Lower leg skin (tissue), 4 donors: ENCODE measurements around the gene PRSS8. TPM values are rescaled to one million over a fixed set of nuclear protein-coding genes. Genes with fewer than 3 reads are reported as not detected.

Source experiments
- DNase-seq, 2 donors: peaks; one replicate each; pipeline ENCODE4 v3.0.0-alpha.2; 2019; ENCODE audit warnings: low spot score in 2 of 2
- H3K4me3 ChIP-seq: fragments of 200-600 bp; sonication (generic); 2 replicates; pipeline ENCODE4 v1.5.1; 2017; ENCODE audit warnings: mild to moderate bottlenecking, low read depth; ENCODE audit not compliant: poor library complexity, severe bottlenecking
- POLR2A ChIP-seq, 2 donors: fragments of 450-650 bp; IDR thresholded peaks; one replicate each; pipeline ENCODE4 v1.6.1; 2016 to 2017; ENCODE audit warnings: antibody characterized with exemption in 2 of 2, mild to moderate bottlenecking in 1 of 2, moderate library complexity in 1 of 2
- WGBS, 2 donors: methylation state at CpG; one replicate each; pipeline ENCODE4 v1.1.5; 2018; 5-methylcytosine and 5-hydroxymethylcytosine counted together
- intact Hi-C: fragments of 100-400 bp; cut with DNase I; formaldehyde crosslinking; loops from one replicate; pipeline ENCODE4 v1.15.0; 2023; ENCODE audit warnings: low total_unique reads
- total RNA-seq, 4 donors: library from RNA; depleted of rRNA; stranded (reverse); fragments of >200 nt; gene quantifications; one replicate each; pipeline ENCODE4 v1.1.0, GENCODE V29; 2016
- TF ChIP-seq, protein P1 (sequence below), 3 donors: fragments of 450-650 bp; IDR thresholded peaks; one replicate each; pipeline ENCODE4 v1.5.1; 2016; ENCODE audit warnings: antibody characterized with exemption in 3 of 3, mild to moderate bottlenecking in 3 of 3, moderate library complexity in 2 of 3

Gene PRSS8
- total RNA-seq, 4 donors from 2014 or later = 147 to 223 (median 172) TPM

DNA sequence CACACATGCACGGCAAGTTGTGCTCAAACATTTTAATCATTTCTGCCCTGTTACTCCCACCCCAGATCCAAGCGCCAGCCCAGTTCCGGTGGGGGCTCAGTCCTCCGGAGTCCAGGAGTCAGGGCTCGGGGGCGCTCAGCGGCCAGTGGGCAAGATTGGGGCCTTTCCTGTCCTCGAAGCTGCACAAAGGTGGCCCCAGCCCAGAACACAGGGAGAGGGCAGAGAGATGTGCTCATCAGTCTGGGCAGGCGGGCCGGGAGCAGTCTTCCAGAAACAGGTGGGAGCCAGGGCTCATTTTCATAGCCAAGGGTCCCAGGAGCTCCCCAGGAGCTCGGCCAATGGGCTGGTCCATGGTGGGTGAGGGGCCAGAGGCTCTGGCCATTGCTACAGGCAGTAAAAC, 4.1 kb downstream of the PRSS8 start:
- no peak for TF ChIP-seq POLR2A (IDR thresholded peaks at IDR 0.05)
- TF ChIP-seq, protein P1, sequence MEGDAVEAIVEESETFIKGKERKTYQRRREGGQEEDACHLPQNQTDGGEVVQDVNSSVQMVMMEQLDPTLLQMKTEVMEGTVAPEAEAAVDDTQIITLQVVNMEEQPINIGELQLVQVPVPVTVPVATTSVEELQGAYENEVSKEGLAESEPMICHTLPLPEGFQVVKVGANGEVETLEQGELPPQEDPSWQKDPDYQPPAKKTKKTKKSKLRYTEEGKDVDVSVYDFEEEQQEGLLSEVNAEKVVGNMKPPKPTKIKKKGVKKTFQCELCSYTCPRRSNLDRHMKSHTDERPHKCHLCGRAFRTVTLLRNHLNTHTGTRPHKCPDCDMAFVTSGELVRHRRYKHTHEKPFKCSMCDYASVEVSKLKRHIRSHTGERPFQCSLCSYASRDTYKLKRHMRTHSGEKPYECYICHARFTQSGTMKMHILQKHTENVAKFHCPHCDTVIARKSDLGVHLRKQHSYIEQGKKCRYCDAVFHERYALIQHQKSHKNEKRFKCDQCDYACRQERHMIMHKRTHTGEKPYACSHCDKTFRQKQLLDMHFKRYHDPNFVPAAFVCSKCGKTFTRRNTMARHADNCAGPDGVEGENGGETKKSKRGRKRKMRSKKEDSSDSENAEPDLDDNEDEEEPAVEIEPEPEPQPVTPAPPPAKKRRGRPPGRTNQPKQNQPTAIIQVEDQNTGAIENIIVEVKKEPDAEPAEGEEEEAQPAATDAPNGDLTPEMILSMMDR (IDR thresholded peaks at IDR 0.05) = no peak
- intact Hi-C loops = no loop called here
- no peak for DNase-seq
- H3K4me3 ChIP-seq = no peak overlapping the region
- 59 to 67% methylated on average over 9 to 11 of the region's 11 CpGs for WGBS, 2 donors

DNA sequence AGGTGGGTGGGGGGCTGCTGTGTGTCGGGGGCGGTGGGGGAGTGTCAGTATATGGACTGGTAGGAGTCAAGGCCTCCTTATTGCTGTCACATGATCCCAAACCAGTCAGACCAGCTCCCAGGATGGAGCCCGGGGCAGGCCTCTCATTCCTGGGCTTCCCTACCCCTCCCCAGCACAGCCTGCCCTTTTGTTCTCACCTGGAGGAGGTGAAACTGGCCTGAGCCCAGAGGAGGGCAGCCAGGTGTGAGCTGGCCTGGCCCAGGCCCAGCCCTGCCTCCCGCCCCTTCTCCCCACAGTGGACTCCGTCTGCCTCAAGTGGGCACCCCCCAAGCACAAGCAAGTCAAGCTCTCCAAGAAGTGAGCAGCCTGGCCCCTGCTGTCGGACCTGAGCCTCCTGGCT, 4.6 kb downstream of the PRSS8 start:
- TF ChIP-seq, protein P1 (IDR thresholded peaks at IDR 0.05) = no peak
- TF ChIP-seq POLR2A (IDR thresholded peaks at IDR 0.05) = no peak
- H3K4me3 ChIP-seq = no peak overlapping the region
- intact Hi-C loops = no loop called here
- WGBS, 2 donors = 57 to 62% methylated on average over 4 to 6 of the region's 6 CpGs
- peak; percentile 74 to 91 for DNase-seq

DNA sequence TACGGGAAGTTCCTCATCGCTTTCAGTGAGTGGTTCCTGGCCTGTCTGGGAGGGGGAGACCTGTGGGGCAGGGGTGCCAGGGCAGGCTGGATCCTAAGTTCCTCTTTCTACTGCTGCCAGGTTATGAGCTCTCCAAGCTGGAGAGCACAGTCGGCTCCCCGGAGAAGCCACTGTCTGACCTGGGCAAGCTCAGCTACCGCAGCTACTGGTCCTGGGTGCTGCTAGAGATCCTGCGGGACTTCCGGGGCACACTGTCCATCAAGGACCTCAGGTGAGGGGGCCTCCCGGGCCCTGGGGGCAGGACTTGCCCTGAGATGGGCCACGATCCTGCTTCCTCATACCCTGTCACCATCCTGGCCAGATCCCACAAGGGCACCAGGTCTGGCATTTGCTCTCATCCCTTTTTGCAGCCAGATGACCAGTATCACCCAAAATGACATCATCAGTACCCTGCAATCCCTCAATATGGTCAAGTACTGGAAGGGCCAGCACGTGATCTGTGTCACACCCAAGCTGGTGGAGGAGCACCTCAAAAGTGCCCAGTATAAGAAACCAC, 5.1 kb downstream of the PRSS8 start:
- no peak overlapping the region for H3K4me3 ChIP-seq
- DNase-seq = peak in 1 of 2 donors; percentile 87
- TF ChIP-seq, protein P1 (IDR thresholded peaks at IDR 0.05) = no peak
- TF ChIP-seq POLR2A (IDR thresholded peaks at IDR 0.05) = no peak
- intact Hi-C loops = no loop called here
- 66 to 71% methylated on average over 6 to 10 of the region's 10 CpGs for WGBS, 2 donors

DNA sequence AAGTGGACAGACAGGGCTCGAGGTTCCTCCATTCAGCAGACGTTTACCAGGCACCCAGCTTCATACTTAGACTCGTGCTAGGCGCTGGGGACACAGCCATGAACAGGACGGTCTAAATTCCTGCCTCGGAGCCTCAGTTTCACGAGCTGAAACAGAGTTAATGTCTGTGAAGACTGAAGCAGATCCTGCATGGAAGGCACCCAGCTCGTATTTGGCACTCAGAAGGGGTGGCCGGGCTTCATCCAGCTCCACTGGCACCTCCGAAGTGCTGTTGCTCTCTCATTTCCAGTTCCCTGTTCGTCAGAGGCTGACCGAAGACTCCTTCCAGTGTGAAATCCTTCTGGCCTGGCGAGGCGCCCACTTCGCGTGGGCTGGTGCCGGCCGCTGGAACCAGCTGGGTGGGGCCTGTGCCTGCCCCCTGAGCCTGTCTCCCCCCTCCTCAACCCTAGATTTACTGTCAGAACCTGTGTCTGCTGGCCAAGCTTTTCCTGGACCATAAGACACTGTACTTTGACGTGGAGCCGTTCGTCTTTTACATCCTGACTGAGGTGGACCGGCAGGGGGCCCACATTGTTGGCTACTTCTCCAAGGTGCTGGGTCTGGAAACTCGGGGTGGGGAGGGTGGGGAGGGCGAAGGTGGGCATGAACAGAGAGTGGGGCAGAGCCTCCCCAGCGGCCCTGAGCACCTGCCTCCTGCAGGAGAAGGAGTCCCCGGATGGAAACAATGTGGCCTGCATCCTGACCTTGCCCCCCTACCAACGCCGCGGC, 5.8 kb downstream of the PRSS8 start:
- 64 to 71% methylated on average over 28 to 29 of the region's 29 CpGs for WGBS, 2 donors
- H3K4me3 ChIP-seq = no peak overlapping the region
- intact Hi-C loops = no loop called here
- peak in 1 of 2 donors; percentile 88 for DNase-seq
- TF ChIP-seq POLR2A (IDR thresholded peaks at IDR 0.05) = no peak

DNA sequence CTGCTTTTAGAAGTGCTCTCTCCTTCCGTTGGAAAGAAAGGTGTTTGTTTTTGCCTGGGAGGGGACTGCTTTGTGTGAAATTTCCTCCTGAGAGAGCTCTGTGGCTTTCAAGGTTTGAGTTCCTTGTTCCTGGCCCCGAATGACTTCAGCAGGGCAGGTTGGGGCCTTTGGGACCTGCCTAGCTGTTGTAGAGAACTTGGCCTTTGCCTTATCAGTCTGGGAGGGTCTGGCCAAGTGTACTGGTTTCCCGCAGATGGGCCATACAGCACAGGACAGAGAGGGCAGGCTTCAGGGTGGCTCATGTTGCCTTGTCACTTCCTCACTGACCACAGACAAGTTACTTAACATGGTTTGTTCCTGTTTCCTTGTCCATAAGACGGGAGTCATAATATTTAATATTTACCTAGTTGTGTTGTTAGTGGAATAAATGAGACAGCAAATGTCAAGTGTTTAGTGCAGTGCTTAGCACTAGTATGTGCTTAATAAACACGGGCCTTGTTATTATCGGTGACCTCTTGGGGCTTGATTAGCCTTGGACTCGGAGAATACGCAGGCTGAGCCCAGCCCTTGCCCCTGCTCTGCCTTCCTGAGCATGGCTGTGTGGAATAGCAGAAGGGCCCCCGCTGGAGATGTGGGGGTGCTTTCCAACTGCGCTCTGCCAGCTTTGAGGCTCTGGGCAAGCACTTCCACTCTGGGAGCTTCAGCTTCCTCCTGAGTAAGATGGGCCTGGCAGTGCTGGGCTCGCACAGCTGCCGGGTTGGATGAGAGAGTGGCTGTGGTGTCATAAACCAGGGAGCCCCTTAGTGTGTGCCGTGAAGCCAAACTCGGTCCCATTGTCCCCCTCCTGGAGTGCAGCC, 6.6 kb downstream of the PRSS8 start:
- intact Hi-C loops = no loop called here
- WGBS, 2 donors = 74 to 79% methylated on average over 14 of the region's 14 CpGs
- TF ChIP-seq POLR2A (IDR thresholded peaks at IDR 0.05) = no peak
- TF ChIP-seq, protein P1 (IDR thresholded peaks at IDR 0.05) = no peak
- no peak overlapping the region for H3K4me3 ChIP-seq
- DNase-seq = no peak

DNA sequence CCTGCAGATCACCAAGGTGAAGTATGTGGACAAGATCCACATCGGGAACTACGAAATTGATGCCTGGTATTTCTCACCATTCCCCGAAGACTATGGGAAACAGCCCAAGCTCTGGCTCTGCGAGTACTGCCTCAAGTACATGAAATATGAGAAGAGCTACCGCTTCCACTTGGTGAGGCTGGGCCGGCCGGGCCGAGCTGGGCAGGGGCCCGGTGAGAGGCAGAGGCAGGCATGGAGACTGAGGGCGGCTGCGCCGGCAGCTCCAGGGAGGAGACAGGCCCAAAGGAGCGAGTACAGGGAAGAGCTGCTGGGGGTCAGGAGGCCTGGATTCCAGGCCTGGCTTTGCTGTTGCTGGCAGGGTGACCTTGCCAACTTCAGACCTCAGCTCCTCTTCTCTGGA, 8.3 kb downstream of the PRSS8 start:
- TF ChIP-seq, protein P1 (IDR thresholded peaks at IDR 0.05) = no peak
- no peak for TF ChIP-seq POLR2A (IDR thresholded peaks at IDR 0.05)
- DNase-seq = no peak
- H3K4me3 ChIP-seq = no peak overlapping the region
- intact Hi-C loops = no loop called here
- WGBS, 2 donors = 94 to 95% methylated on average over 13 of the region's 13 CpGs
